Subcutaneous abdominal adipose tissue (tissue), 5 donors: ENCODE measurements around the gene RABGAP1L.

Experiments used
- H3K27ac ChIP-seq: one replicate; pipeline ENCODE4 v1.7.0; 2013; ENCODE audit warnings: low read depth, mild to moderate bottlenecking, inconsistent platforms, low read length, moderate library complexity
- H3K27me3 ChIP-seq, 5 donors: one replicate each; pipeline ENCODE4 v1.7.0; 2013; ENCODE audit warnings: low read length in 5 of 5, inconsistent platforms in 1 of 5; ENCODE audit not compliant: control insufficient read depth in 5 of 5, insufficient read depth in 4 of 5
- H3K36me3 ChIP-seq, 5 donors: one replicate each; pipeline ENCODE4 v1.7.0; 2013; ENCODE audit warnings: low read length in 5 of 5; ENCODE audit not compliant: control insufficient read depth in 5 of 5, insufficient read depth in 5 of 5
- H3K4me1 ChIP-seq, 5 donors: one replicate each; pipeline ENCODE4 v1.7.0; 2013; ENCODE audit warnings: low read length in 5 of 5, mild to moderate bottlenecking in 3 of 5, moderate library complexity in 1 of 5; ENCODE audit not compliant: control insufficient read depth in 5 of 5, insufficient read depth in 5 of 5
- H3K4me3 ChIP-seq, 5 donors: one replicate each; pipeline ENCODE4 v1.7.0; 2013; ENCODE audit warnings: low read length in 5 of 5, low read depth in 1 of 5
- H3K9ac ChIP-seq, 5 donors: one replicate each; pipeline ENCODE4 v1.7.0; 2013; ENCODE audit warnings: low read length in 5 of 5, mild to moderate bottlenecking in 4 of 5, moderate library complexity in 3 of 5
- H3K9me3 ChIP-seq, 5 donors: one replicate each; pipeline ENCODE4 v1.7.0; 2013; ENCODE audit warnings: low read length in 5 of 5; ENCODE audit not compliant: control insufficient read depth in 5 of 5
- donor health status: healthy.
- donor health status: healthy.
- donor health status: healthy.
- donor health status: healthy.
- donor health status: healthy.

Gene RABGAP1L

DNA sequence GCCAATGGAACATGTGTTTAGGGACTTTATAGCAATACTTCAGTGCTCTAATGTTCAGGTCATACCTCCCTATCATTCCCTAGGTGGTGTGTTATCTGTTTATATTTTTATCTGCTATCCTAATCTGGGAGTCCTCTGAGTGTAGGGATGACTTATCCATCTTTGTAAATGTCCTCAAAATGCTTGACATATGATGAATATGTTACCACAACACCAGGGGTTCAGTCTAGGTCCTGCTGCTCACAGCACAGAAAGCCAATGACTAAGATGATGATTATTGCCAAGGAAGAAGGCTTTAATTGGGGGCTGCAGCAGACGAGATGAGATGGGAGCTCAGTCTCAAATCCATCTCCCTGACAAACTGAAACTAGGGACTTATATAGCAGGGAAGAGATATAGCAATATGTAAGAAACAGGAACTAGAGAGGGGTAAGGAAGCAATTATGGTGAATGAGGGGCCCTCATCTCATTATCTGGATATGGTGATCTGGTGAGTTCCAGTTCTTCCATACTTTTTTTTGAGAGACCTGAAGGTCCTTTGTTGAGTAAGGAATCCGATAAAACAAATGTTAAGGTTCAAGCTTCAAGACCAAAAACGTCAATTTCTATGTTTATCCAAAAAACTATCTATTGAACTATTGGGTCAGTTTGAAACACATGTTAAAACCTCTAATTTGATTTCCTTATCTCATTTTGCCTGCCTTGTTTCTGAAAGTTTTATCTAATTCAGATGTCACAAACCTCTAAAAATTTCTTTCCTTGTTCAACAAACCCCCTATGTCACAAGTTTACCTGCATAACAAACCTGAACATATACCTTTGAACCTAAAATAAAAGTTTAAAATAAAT, 583.7 kb downstream of the RABGAP1L start:
- Histone ChIP-seq H3K36me3 (no peaks in the 10 kb centered on the region), H3K27ac (no peak overlapping the region), H3K4me1 (peaks cover 0 to 2% (median 0%) of the 10 kb centered on the region in 5 donors), H3K9me3 (no peaks in the 10 kb centered on the region), H3K9ac (no peak overlapping the region), H3K27me3 (no peaks in the 10 kb centered on the region), H3K4me3 (no peak overlapping the region)

DNA sequence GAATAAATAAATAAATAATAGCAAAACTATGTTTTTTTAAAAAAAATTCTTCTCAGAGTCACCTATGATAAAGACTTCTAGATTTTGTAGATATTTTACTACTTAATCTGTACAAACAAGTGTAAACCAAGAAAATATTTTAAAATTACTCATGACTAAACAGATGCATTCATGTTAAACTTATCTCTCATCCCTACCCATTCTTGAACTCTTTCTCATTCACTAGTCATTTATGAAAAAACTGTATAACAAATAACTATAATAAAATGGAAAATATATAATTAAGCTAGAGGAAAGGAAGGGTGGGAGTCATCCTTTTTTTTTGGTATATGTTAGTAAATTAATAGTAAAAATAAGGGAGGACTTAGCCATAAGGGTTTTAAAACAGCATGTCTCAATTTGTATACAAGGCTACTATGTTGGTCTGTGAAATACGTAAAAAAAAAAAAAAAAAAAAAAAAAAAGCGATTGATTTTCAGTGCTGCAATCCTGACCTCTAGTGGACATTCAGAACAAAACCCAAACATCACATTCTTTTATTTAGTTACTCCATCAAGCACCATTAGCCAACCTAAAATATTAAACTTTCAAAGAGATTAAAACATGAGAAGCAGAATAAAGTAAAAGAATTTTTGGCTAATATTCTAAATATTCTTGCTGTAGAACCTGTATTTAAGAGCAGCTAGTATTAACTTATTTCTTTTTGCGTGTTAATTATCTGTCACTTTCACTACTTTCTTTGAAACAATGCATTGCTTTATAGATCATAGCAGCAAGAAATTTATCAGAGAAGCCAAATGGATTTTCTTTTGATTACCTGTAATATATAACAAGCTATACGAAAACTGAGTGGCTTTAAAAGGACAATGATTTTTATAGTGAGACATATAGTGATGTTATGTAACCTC, 584.6 kb downstream of the RABGAP1L start:
- Histone ChIP-seq H3K36me3 (no peaks in the 10 kb centered on the region), H3K4me3 (no peak overlapping the region), H3K9me3 (no peaks in the 10 kb centered on the region), H3K27ac (no peak overlapping the region), H3K27me3 (no peaks in the 10 kb centered on the region), H3K4me1 (peaks cover 0 to 2% (median 0%) of the 10 kb centered on the region in 5 donors), H3K9ac (no peak overlapping the region)

DNA sequence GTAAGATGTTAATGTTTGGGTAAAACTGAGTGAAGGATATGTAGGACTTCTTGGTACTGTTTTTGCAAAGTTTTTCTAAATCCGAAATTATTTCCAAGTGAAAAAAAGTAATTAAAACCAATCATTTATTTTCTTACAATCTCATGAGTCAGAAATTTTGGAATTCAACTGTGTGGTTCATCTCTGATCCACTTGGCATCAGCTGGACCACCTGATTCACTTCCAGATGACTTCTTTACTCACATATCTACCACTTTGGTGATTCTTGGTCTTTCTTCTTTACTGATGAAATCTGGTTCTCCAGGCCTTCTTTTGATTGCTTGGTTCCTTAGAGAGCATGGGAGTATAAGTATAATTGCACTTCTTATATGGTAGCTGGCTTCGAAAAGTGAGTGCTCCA, 585.6 kb downstream of the RABGAP1L start:
- Histone ChIP-seq H3K9me3 (no peaks in the 10 kb centered on the region), H3K4me1 (peaks cover 0 to 2% (median 0%) of the 10 kb centered on the region in 5 donors), H3K27ac (no peak overlapping the region), H3K9ac (no peak overlapping the region), H3K27me3 (no peaks in the 10 kb centered on the region), H3K36me3 (no peaks in the 10 kb centered on the region), H3K4me3 (no peak overlapping the region)

DNA sequence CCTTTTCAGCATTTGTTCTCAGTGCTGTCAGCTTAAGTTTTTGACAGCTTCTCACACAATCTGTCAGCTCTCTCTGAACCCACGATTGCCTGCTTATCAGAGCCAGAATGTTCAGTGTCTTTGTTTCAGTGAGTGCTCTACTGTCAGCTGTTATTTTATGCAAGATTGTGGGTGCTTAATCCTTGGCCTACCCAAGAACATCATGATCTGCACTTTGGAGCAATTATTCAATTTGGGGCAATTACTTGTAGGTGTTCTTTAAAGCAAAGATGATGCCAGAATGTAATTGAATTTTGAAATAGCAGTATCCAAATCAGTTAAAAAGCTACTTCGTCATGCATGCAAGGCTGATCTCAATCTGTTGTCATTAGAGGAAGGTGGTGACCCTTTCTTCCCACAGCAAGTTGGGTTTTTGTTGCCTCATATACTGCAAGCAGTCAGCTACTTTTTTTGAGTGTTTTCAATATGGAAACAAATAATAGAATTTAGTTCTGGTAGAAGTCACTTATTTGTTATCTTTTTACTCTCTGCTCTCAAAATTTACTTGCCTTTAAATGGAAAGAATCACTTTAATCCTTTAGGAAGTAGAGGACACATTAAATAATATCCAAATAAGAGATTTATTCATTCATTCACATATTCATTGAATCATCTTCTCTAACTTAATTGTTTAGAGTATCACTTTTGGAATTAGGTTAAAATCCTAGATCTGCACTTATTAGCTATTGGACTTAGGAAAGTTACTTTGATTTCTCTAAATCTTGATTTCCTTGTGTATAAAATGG, 586.9 kb downstream of the RABGAP1L start:
- Histone ChIP-seq H3K9ac (no peak overlapping the region), H3K27me3 (no peaks in the 10 kb centered on the region), H3K4me3 (no peak overlapping the region), H3K9me3 (no peaks in the 10 kb centered on the region), H3K36me3 (no peaks in the 10 kb centered on the region), H3K27ac (no peak overlapping the region), H3K4me1 (peaks cover 0 to 2% (median 0%) of the 10 kb centered on the region in 5 donors)

DNA sequence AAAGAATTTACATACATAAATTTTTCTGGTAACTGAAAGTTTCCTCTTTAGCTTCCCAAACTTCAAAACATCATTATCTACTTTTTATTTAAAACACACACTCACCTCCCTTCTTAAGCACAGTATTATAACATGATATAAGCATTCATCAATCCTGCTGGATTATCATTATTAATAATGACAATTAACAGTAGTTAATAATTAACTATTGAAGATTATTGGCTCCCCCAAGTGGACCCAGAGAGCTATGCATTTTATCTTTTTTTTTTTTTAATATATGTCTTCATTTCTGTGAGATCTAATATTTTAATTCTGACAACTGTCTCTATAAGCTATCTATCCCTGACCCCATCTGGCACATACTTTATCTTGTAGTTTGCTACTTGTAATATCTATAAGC, 588.3 kb downstream of the RABGAP1L start:
- Histone ChIP-seq H3K4me3 (no peak overlapping the region), H3K27me3 (no peaks in the 10 kb centered on the region), H3K27ac (no peak overlapping the region), H3K4me1 (peaks cover 0 to 2% (median 0%) of the 10 kb centered on the region in 5 donors), H3K9me3 (no peaks in the 10 kb centered on the region), H3K36me3 (no peaks in the 10 kb centered on the region), H3K9ac (no peak overlapping the region)

DNA sequence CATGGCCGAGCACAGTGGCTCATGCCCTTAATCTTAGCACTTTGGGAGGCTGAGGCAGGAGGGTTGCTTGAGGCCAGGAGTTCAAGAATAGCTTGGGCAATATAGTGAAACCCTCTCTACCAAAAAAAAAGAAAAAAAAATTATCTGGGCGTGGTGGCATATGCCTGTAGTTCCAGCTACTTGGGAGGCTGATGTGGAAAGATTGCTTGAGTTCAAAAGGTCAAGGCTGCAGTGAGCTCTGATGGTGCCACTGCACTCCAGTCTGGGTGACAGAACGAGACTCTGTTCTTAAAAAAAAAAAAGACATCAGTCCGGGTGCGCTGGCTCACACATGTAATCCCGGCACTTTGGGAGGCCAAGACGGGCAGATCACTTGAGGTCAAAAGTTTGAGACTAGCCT, 589.3 kb downstream of the RABGAP1L start:
- no peak overlapping the region for H3K4me3 ChIP-seq
- H3K4me1 ChIP-seq, result peaks cover 0 to 2% (median 0%) of the 10 kb centered on the region in 5 donors
- no peak overlapping the region for H3K27ac ChIP-seq
- no peaks in the 10 kb centered on the region for H3K9me3 ChIP-seq
- peaks cover 0 to 3% (median 0%) of the 10 kb centered on the region in 5 donors for H3K36me3 ChIP-seq
- no peaks in the 10 kb centered on the region for H3K27me3 ChIP-seq
- no peak overlapping the region for H3K9ac ChIP-seq

DNA sequence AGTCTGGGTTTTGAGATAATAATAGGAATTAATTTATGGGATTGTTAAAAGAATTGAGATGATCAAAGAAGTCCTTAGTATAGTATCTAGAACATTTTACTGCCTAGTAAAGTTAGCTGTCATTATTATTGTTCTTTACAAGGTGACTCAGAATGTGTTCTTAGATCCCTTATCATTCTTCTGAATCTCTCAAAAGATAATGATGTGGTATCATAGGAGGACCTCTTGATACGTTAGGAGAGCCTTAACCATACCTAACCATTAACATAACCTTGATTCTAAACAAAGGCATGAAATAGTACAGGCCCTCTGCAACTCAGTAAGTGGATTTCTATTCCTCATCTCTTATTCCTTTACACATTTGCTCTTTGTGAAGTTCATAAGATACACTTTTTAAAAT, 593.8 kb downstream of the RABGAP1L start:
- no peak overlapping the region for H3K4me3 ChIP-seq
- no peaks in the 10 kb centered on the region for H3K27me3 ChIP-seq
- H3K9ac ChIP-seq, result no peak overlapping the region
- H3K36me3 ChIP-seq, result peaks cover 0 to 3% (median 0%) of the 10 kb centered on the region in 5 donors
- no peaks in the 10 kb centered on the region for H3K4me1 ChIP-seq
- H3K27ac ChIP-seq, result no peak overlapping the region
- no peaks in the 10 kb centered on the region for H3K9me3 ChIP-seq

DNA sequence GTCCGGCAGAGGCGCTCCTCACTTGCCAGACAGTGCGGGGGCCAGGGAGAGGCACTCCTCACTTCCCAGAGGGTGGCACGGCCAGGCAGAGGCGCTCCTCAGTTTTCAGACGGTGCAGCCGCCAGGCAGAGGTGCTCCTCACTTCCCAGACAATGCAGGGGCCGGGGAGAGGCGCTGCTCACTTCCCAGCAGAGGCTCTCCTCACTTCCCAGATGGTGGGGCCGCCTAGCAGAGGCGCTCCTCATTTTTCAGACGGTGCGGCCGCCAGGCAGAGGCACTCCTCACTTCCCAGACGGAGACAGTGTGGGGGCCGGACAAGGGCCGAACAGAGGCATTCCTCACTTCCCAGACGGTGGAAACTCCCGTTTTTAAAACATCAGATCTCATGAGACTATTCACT, 602.0 kb downstream of the RABGAP1L start:
- Histone ChIP-seq H3K27me3 (no peaks in the 10 kb centered on the region), H3K27ac (no peak overlapping the region), H3K4me1 (no peaks in the 10 kb centered on the region), H3K4me3 (no peak overlapping the region), H3K9ac (no peak overlapping the region), H3K36me3 (no peaks in the 10 kb centered on the region), H3K9me3 (no peaks in the 10 kb centered on the region)

DNA sequence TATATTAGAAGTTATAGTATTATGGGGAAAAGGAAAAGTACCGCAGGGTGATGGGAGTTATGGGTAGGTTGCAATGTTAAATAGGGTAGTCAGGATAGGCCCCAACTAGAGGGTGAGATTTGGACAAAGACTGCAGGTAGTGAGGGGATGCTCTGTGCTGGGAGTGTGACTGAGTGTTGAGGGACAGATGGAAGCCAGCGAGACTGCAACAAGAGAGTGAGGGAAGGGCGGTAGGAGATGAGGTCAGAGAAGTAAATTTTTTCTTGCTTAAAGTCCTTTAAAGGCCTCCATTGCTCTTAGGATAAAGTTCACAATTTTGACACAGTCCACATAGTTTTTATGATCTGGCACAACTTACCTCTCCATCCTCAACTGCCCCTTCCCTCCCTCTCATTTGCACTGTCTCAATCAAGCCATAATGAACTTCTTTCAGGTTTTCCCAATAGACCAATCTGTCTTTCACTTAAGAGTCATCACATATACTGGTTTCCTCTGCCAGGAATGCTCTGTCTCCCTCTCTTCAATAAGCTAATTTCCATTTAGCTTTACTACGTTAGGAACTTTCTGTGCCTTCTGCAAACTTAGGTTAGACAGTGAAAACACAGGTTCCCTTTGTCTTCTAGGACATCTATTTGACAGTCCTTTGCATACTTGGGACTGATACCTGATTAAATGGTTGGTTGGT, 602.7 kb downstream of the RABGAP1L start:
- Histone ChIP-seq H3K9ac (no peak overlapping the region), H3K4me3 (no peak overlapping the region), H3K4me1 (no peaks in the 10 kb centered on the region), H3K9me3 (no peaks in the 10 kb centered on the region), H3K36me3 (no peaks in the 10 kb centered on the region), H3K27me3 (no peaks in the 10 kb centered on the region), H3K27ac (no peak overlapping the region)
